Prostate gland (tissue), 2 donors: ENCODE results near the gene ZNF516. TPM values are rescaled to one million over a fixed set of nuclear protein-coding genes. Genes with fewer than 3 reads are reported as not detected.

Experiments used
- DNase-seq: peaks from one replicate; pipeline ENCODE4 v3.0.0-alpha.2; 2019; ENCODE audit warnings: low spot score
- H3K27ac ChIP-seq, 2 donors: fragments of 200-600 bp; sonication (generic); 2 replicates each; pipeline ENCODE4 v1.5.1; 2017 to 2019
- H3K27me3 ChIP-seq: fragments of 200-600 bp; sonication (generic); replicated peaks from 2 replicates; pipeline ENCODE4 v1.5.1; 2019; ENCODE audit not compliant: insufficient read depth
- H3K36me3 ChIP-seq, 2 donors: fragments of 200-600 bp; sonication (generic); 1 replicate in 1 of 2; 2 replicates in 1 of 2; pipeline versions ENCODE4 v1.5.1 to v1.8.1; 2017 to 2019
- H3K4me1 ChIP-seq: fragments of 200-600 bp; sonication (generic); replicated peaks from 2 replicates; pipeline ENCODE4 v1.5.1; 2019
- H3K4me3 ChIP-seq, 2 donors: fragments of 200-600 bp; sonication (generic); 2 replicates each; pipeline ENCODE4 v1.5.1; 2017 to 2019
- H3K9me3 ChIP-seq: fragments of 200-600 bp; sonication (generic); 2 replicates; pipeline ENCODE4 v1.5.1; 2017
- CTCF ChIP-seq, 4 experiments: fragments of 200-600 bp in 2 of 4; fragments of 450-650 bp in 2 of 4; sonication (generic) in 2 of 4; IDR thresholded peaks; 1 replicate in 3 of 4; 2 replicates in 1 of 4; pipeline ENCODE4 v1.5.1; 2016 to 2019; ENCODE audit warnings: antibody characterized with exemption in 4 of 4, mild to moderate bottlenecking in 2 of 4, moderate library complexity in 2 of 4
- POLR2A ChIP-seq: fragments of 450-650 bp; IDR thresholded peaks from one replicate; pipeline ENCODE4 v1.6.1; 2016; ENCODE audit warnings: antibody characterized with exemption, mild to moderate bottlenecking
- POLR2AphosphoS5 ChIP-seq: sonication (generic); formaldehyde crosslinking; IDR thresholded peaks from one replicate; pipeline ENCODE4 v1.6.1; 2017; ENCODE audit warnings: antibody characterized with exemption
- WGBS: methylation state at CpG from one replicate; pipeline ENCODE4 v1.1.5; 2018; 5-methylcytosine and 5-hydroxymethylcytosine counted together
- intact Hi-C: fragments of 100-400 bp; cut with DNase I; formaldehyde crosslinking; loops from one replicate; pipeline ENCODE4 v1.14.2; 2022
- total RNA-seq, 2 donors: library from RNA; depleted of rRNA; stranded (reverse); fragments of >200 nt; gene quantifications; one replicate each; pipeline ENCODE4 v1.1.0, GENCODE V29; 2016

Gene ZNF516
- total RNA-seq, 2 donors from 2014 or later: 25.0 to 158 TPM

- TF ChIP-seq POLR2A (no peak), POLR2AphosphoS5 (no peak), CTCF (IDR thresholded peaks at IDR 0.05) (no peak)
- no peak for DNase-seq
- 82% methylated on average over 5 of the region's 5 CpGs for WGBS
- no peaks in the 10 kb centered on the region for H3K27me3 ChIP-seq
- no peak overlapping the region for H3K4me3 ChIP-seq
- H3K36me3 ChIP-seq: no peaks in the 10 kb centered on the region
- no peaks in the 10 kb centered on the region for H3K9me3 ChIP-seq
- no peaks in the 10 kb centered on the region for H3K4me1 ChIP-seq
- intact Hi-C loops: no loop called here
- no peak overlapping the region for H3K27ac ChIP-seq
Measured at GRCh38 chr18:76504749-76505148, 9.7 kb upstream of the ZNF516 start.

- Histone ChIP-seq H3K36me3 (no peaks in the 10 kb centered on the region), H3K4me3 (no peak overlapping the region), H3K4me1 (no peaks in the 10 kb centered on the region), H3K9me3 (no peaks in the 10 kb centered on the region), H3K27ac (no peak overlapping the region), H3K27me3 (no peaks in the 10 kb centered on the region)
- no peak for TF ChIP-seq POLR2AphosphoS5
- no peak for TF ChIP-seq POLR2A
- no peak for TF ChIP-seq CTCF (IDR thresholded peaks at IDR 0.05)
- no peak for DNase-seq
- intact Hi-C loops: no loop called here
- WGBS: 55% methylated on average over 15 of the region's 15 CpGs
Measured at GRCh38 chr18:76503649-76504386, 8.8 kb upstream of the ZNF516 start.

- H3K4me3 ChIP-seq: no peak overlapping the region
- TF ChIP-seq POLR2A (no peak), POLR2AphosphoS5 (no peak), CTCF (IDR thresholded peaks at IDR 0.05) (no peak)
- H3K4me1 ChIP-seq: no peaks in the 10 kb centered on the region
- H3K27ac ChIP-seq: no peak overlapping the region
- no peaks in the 10 kb centered on the region for H3K27me3 ChIP-seq
- WGBS: 94% methylated on average over 7 of the region's 7 CpGs
- H3K36me3 ChIP-seq: no peaks in the 10 kb centered on the region
- no peak for DNase-seq
- intact Hi-C loops: no loop called here
- H3K9me3 ChIP-seq: no peaks in the 10 kb centered on the region
Measured at GRCh38 chr18:76502551-76502950, 7.5 kb upstream of the ZNF516 start.

- Histone ChIP-seq H3K36me3 (no peaks in the 10 kb centered on the region), H3K4me1 (no peaks in the 10 kb centered on the region), H3K27ac (no peak overlapping the region), H3K4me3 (no peak overlapping the region), H3K9me3 (no peaks in the 10 kb centered on the region), H3K27me3 (no peaks in the 10 kb centered on the region)
- intact Hi-C loops: loop anchor here (10.0 kb wide), 2 partner anchors 115 to 185 kb away; no protein-coding TSS in a partner anchor
- WGBS: 71% methylated on average over 10 of the region's 10 CpGs
- TF ChIP-seq POLR2AphosphoS5 (no peak), POLR2A (no peak), CTCF (IDR thresholded peaks at IDR 0.05) (no peak)
- no peak for DNase-seq
Measured at GRCh38 chr18:76499637-76500340, 4.7 kb upstream of the ZNF516 start.
